ENCODE results near the gene UBR2. TPM values are rescaled to one million over a fixed set of nuclear protein-coding genes. Genes with fewer than 3 reads are reported as not detected.
A peak's percentile ranks its signal among the peaks of the same experiment; 100 is the strongest.
"Not testable (repeated sequence)": the region's sequence is repeated elsewhere in the genome, so short reads cannot be mapped to it uniquely, and the experiment has no call there.

The UBR2 gene
- total RNA-seq, 1 donor from 2014 or later: 22.5 TPM

DNA sequence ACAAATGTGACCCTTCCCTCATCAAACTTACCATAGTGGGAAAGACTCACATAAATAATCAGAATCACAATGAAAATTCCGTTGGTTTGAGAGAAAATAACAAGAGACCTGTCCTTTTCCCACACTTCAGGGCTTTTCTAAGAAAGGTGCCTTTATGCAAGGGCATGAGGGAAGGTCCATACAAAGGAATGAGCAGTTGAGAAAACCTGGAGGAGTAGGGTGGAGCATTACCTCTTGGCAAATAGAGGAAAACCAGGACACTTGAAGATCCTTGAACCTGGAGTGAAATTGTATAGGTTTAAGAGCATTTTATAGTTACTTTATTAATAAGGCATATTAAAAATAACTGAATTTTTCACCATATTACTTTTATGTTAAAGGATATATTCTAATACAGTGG, 54.3 kb downstream of the UBR2 start:
- no peak for DNase-seq (ENCODE audit: low read depth in 2 of 2)

DNA sequence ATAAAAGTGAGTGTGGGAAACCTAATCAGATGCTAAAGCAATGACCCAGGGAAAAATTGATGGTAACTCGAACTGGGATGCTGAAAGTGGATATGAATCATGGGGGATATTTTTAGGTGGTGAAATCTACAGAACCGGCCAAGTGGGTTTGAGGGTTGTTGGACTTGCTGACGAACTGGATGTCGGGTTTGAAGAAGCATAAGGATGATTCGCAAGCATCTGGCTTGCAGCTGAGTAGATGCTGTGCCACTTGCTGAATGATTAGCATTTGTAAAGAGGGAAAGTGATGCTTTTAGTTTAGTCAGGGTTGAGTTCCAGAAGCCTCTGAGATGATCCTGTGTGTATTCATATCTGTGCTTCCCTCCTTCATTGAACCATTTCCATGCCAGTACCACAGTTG, 54.9 kb downstream of the UBR2 start:
- DNase-seq (ENCODE audit: low read depth in 2 of 2): no peak

DNA sequence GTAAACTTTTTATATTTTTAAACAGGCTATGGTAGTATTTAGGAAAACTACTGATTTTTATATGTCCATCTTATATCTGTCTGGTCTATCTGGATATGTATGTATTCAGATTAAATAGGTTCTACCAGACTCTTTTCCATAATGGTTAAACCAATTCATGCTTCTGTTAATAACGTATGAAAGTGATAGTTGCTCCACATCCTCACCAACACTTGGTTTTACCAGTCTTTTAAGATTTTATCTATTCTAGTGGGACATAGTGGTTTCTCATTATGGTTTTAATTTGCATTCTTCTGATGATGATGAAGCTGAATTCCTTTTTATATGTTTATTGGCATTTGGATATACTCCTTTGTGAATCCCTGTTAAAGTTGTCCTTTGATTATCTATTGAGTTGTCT, 56.1 kb downstream of the UBR2 start:
- no peak for DNase-seq (ENCODE audit: low read depth in 2 of 2)

DNA sequence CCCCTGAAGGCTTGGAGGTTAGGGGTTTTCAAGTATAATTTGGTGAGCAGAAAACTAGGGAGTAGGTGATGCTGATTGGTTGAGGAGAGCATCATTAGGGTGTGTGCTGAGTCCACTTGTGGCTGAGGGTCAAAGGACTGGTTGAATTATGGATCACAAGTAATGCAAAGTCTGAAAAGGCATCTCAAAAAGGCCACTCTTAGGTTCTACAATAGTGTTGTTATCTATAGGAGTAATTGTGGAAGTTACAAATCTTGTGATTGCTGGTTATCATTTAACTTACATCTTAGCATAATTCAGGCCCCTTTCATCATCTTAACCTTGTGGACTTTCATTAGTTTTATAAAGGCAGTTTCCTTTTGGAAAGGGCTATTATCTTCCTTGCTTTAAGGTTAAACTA, 60.8 kb downstream of the UBR2 start:
- no peak for DNase-seq (ENCODE audit: low read depth in 2 of 2)

DNA sequence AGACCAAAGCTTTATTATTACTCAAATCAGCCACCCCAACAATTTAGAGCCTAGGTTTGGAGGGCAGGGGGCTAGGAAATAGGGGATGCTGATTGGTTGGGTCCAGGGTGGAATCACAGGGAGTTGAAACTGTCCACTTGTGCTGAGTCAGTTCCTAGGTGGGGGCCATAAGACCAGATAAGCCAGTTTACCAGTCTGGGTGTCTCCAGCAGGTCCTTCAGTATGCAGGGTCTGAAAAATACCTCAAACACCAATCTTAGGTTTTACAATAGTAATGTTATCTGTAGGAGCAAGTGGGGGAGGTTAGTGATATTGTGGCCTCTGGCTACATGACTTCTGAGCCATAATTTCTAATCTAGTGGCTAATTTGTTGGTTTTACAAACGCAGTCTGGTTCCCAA, 63.2 kb downstream of the UBR2 start:
- no peak for DNase-seq (ENCODE audit: low read depth in 2 of 2)

DNA sequence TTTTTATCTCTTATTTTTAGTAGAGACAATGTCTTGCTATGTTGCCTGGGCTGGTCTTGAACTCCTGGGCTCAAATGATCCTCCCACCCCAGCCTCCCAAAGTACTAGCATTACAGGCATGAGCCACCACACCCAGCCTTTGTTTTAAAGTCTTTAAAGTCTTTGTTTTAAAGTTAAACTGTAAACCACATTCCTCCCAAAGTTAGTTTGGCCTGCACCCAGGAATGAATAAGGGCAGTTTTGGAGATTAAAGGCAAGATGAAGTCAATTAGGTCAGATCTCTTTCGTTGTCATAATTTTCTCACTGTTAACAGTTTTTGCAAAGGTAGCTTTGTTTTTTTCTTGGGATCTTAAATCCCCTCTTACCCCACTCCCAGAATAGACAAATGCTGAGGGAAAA, 63.8 kb downstream of the UBR2 start:
- DNase-seq (ENCODE audit: low read depth in 2 of 2): no peak

DNA sequence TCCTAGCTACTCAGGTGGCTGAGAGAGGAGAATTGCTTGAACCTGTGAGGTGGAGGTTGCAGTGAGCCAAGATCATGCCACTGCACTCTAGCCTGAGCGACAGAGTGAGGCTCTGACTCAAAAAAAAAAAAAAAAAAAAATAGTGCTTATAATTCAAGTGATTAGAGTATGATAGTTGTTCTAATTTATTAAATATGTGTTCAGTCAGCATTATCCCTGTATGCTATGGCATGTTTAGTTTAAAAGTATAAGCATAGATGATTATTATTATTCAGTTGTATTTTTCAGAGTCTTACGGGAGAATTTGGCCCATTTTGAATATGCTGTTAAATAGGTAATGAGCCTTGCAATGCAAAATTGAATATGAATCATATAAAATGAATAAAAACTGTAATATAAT, 64.8 kb downstream of the UBR2 start:
- no peak for DNase-seq (ENCODE audit: low read depth in 2 of 2)

DNA sequence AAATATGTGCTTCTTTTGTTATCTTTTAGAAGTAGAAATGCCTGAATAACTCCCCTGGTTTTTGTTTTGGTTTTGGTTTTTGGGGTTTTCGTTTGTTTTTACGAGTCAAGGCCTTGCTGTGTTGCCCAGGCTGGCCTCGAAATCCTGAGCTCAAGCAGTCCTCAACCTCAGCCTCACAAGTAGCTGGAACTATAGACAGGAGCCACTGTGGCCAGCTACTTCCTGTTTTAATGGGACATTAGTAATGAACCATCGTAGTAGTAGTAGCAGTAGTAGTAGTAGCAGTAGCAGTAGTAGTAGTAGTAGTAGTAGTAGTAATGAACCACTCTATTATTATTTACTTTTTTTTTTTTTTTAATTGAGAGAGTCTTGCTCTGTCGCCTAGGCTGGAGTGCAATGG, 66.0 kb downstream of the UBR2 start:
- no peak for DNase-seq (ENCODE audit: low read depth in 2 of 2)

DNA sequence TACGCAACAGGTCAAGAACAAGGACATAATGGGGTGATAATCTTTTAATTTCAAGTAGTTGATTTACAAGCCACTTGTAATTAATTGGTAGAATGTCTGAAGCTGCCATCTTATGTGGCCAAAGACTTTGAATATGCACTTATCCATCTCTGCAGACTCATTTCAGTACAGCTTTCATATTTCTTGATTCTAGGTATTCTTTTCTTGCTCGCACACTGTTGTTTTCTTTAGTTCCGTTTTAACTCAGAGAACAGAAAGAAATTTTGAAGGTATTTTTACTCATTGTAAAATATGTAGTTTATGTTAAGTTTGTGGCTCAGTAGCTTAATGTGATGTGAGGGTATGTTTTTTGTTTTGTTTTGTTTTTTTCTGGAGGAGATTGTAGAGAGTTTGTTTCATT, 73.9 kb downstream of the UBR2 start:
- DNase-seq (ENCODE audit: low read depth in 2 of 2): no peak

DNA sequence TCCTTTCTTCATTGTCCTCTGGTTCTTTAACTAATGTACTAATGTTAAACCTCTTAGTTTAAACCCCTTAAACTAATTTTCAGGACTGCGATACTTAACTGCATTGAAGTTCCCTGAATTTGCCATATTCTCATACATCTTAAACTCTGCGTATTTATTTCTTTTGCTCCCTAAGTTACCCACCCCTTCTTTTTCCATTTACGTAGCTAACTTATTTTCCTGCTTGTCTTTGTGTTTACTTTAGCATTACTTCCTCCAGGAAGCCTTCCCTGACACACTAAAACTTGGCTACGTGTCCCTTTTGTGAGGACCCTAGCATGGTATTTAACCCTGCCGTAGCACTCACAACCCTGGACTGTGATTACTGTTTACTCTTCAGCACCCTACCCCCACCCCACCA, 79.0 kb downstream of the UBR2 start:
- peak in 1 of 2 donors; percentile 3 for DNase-seq (ENCODE audit: low read depth in 2 of 2)

DNA sequence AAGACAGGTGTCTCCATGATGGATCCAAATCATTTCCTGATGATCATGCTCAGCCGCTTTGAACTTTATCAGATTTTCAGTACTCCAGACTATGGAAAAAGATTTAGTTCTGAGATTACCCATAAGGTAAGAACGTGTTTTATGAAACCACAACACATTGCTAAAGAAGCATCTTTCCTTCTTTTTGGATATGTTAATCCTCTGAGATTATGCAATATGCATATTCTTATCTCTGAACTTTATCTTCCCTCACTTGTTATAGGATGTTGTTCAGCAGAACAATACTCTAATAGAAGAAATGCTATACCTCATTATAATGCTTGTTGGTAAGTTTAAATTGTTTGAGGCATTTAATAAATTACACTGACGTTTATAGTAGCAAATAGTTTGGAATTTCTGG, 80.4 kb downstream of the UBR2 start:
- DNase-seq (ENCODE audit: low read depth in 2 of 2): no peak

DNA sequence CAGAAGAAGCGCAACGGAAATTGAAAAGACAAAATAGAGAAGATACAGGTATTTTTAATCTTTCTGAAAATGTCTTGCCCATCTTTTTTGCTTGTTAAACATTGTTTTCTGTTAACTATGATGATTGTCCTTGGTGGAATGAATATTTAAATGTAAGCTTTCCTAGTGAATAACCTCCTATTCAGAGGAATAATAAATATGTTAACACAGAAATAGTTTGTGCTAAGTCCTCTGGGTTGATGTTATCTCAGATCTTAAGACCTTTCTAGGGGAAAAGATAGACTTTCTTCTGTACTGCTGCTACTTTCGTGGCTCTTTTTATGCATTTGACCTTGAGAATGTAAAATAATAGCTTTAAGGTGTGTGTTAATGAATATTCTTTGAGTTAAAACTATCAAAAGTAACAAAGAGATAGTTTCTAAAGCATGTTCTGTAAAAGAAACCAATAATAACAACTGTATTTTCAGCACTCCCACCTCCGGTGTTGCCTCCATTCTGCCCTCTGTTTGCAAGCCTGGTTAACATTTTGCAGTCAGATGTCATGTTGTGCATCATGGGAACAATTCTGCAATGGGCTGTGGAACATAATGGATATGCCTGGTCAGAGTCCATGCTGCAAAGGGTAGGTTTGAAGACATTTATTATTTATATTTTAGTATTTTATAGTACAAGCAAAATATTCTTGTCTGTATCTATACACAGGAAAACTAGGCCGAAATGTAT, 88.4 kb downstream of the UBR2 start:
- DNase-seq (ENCODE audit: low read depth in 2 of 2): no peak

DNA sequence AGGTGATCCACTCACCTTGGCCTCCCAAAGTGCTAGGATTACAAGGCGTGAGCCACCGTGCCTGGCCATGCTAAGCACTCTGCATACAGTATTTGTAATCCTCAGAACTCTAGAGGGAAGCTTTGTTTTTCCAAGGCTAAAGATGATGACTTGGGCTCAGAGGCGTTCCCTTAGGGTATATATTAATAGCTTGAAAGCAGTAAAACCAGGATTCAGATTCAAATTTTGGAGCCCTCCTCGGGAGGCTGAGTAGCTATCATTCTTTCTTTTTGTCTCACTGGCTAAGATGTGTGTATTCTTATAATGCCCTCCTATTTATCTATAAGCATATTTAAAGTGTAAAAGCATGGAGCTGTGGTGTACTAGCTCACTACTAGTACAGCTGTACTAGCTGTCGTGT, 90.0 kb downstream of the UBR2 start:
- DNase-seq (ENCODE audit: low read depth in 2 of 2): no peak

DNA sequence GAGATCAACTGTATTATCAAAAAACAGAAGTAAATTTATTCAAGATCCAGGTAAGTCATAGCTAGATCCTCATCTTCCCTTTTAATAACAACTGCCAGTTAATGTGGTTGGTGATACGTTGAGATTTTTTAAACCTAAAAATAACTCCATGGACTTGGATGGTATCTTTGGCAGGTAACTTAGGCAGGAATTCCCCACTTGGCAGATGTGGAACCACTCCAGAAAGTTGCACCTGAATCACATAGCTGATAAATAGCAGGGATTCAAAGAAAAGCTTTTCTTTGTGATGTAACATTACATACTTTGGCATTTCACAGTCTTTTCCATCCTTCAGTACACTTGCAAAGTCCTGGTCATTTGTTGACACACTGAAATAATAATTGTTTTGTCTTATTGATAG, 96.0 kb downstream of the UBR2 start:
- no peak for DNase-seq (ENCODE audit: low read depth in 2 of 2)

DNA sequence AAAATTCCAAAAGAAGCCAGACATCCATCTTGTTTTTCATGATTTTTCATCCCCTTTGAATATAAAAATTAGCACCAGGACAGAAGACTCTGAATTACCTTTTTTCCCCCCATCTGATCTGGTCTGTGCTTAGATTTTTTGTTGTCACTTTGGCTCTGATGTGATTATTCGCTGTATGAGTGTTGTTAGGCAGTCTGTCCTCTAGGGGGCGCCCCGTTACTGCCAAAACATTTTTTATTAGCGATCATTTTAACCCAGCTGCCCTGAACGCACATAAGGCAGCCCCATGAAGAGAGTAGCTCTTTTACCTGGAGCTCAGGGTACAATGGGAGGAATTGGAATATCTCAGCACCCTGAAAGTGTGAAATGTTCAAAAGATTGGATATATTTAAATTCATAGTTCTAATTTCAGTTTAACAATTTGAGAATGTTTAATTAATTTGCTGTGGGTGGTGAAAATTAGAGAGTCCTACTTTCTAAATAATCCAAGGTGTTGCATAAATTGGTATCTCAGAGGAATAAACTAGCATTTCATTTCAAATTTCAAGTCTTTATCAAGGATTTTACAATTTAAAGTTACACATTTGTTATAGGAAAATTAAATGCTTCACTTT, 97.8 kb downstream of the UBR2 start:
- DNase-seq (ENCODE audit: low read depth in 2 of 2): peak; percentile 57 to 78

DNA sequence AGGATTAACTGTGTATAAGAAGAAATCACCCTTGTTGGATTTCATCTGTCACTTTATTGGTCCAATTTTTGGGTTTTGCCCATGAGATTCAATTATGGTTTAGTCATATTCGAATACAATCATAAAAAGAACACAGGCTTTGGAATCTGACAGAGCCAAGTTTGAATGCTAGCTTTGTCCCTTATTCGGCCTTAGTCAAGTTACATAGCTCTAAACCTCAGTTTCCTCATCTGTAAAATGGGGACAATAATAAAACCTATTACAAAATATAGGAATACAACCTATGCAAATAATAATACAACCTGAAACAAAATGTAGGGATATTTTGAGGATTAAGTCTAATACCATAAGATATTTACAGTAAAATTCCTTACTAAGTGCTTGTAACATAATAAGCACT, 100.9 kb downstream of the UBR2 start:
- no peak for DNase-seq (ENCODE audit: low read depth in 2 of 2)

DNA sequence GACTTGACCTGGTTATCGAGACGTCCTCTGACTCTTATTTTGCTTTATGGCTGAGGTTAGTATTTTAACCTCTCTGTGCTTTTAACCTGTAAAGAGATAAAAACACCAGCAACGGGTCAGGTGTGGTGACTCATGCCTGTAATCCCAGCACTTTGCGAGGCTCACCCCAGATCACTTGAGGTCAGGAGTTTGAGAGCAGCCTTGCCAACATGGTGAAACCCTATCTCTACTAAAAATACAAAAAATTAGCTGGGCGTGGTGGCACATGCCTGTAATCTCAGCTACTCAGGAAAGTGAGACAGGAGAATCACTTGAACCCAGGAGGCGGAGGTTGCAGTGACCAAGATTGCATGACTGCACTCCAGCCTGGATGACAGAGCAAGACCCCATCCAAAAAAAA, 110.5 kb downstream of the UBR2 start:
- not testable (repeated sequence) for DNase-seq (ENCODE audit: low read depth in 2 of 2)

DNA sequence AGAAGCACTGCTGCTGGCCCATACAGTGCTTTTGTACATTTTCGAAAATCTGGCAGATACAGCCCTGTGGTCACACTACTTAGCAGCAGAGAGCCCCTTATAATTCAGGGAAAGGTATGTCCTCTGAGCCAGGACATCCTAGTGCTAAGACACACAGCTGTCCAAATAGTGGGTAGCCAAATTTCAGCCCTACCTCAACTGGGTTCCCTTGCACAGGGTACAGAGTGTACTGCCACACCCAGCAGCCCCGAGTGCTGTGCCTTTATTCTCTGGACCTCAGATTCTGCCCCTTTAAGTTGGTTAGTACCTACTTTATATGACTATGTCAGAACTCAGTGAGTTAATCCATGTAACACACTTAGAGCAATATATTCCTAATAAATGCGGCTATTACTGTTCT, 111.0 kb downstream of the UBR2 start:
- no peak for DNase-seq (ENCODE audit: low read depth in 2 of 2)

DNA sequence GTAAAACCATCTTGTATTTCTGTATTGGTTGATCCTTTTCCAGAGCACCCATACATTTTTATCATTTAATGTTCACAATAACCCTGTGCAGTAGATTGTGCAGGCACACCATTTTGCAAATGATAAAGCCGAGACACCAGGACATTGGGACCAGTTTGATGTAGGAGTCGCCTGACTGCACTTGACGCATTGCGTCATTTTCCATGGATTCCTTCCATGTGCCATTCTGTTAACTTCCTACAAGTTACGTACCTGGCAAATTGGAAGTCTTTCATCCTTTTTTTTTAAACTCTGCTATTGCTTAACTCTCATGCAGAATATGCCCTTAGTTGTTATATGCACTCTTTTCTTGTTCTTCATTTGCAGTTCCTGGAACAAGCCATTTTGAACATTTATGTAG, 115.5 kb downstream of the UBR2 start:
- no peak for DNase-seq (ENCODE audit: low read depth in 2 of 2)

DNA sequence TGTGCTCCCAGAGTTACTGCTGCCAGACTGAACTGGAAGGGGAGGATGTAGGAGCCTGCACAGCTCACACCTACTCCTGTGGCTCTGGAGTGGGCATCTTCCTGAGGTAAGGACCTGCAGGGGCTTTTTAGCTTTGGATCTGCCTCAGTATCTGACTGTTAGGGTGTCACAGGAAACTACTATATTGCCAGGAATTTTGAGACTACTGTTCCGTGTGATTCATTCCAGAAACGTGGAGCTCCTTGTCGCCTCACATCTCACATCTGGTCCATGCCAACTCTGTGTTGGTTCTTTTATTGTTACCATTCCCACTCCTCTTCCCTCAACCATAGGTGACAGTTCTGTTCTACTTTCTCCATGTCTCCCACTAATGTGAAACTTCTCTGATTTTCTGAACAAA, 124.5 kb downstream of the UBR2 start:
- peak in 1 of 2 donors; percentile 18 for DNase-seq (ENCODE audit: low read depth in 2 of 2)

DNA sequence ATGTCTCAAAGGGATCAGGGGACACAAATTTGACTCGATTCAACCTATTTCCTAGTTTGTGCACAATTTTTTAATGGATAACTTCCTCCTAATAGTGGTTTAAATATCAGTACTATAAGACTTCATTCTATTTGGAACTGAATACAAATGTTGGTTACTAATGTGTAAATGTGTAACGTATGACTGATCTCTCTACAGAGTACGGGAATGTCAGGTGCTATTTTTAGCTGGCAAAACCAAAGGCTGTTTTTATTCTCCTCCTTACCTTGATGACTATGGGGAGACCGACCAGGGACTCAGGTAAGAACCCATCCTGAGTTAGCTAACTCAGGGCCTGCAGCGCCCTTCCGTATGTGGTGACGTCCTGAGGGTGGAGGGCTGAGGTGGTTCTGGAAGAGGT, 125.5 kb downstream of the UBR2 start:
- no peak for DNase-seq (ENCODE audit: low read depth in 2 of 2)

DNA sequence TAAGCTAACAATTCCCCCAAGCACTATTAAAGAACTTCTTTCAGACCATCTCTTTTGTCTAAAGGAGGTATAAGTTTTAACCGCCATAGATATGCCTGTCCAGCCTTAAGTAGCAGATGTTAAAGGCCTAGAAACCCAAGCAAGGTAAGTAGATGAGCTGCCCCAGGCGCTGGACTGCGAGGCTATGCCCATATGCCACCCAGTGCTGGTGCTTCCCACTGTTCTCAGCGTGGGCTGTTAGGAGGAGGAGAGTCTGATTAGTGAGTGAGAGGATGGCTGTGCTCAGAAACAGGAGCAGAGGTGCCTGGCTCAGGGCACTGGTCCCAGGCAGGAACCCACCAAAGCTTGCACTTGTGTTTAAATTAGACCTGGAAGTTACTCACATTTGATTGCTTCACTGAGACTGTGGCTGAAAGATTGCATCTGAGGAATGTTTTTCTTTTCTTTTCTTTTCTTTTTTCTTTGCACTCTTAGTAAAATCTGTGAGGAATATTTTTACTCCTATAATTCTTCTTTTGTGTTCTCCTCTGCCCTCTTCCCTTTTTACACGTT, 126.4 kb downstream of the UBR2 start:
- DNase-seq (ENCODE audit: low read depth in 2 of 2): no peak

DNA sequence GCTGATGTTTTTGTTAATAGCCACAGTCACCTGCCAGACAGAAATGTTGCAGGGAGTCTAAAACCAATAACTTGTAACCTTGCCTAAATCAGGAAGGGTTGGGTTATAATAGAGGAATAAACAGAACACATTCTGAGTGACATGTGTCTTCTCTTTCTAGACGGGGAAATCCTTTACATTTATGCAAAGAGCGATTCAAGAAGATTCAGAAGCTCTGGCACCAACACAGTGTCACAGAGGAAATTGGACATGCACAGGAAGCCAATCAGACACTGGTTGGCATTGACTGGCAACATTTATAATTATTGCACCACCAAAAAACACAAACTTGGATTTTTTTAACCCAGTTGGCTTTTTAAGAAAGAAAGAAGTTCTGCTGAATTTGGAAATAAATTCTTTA, 127.0 kb downstream of the UBR2 start:
- DNase-seq (ENCODE audit: low read depth in 2 of 2): no peak

Data from dermis microvascular lymphatic vessel endothelial cell (primary cell).